ENCODE results near the gene PHF13. TPM values are rescaled to one million over a fixed set of nuclear protein-coding genes. Genes with fewer than 3 reads are reported as not detected.

The PHF13 gene
- total RNA-seq, 1 experiment from 2014 or later = 55.8 TPM

DNA sequence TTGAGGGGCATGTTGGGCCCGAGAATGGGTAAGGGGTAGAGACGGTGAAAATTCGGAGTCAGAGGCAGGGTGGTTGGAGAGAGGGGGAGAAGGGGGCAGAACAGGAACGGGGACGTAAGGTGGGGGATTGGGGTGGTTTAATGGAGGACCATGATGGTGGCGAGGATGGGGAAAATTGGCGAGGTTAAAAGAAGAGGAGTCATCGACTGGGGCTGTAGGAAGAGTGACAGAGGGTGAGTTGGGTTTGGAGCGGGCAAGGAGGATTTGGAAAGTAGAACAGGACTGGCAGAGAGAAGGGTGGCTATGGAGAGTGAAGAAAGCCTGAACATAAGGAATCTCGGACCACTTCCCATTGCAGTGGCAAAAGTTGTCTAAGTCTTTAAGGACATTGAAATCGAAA is 44.5 kb upstream of the PHF13 start:
- Mint-ChIP-seq H3K27me3 (ENCODE audit: low read depth) (peaks cover 48% of the 10 kb centered on the region), H3K9me3 (peaks cover 4% of the 10 kb centered on the region in 2 experiments; a peak in 2 of 5 replicates), H3K36me3 (ENCODE audit: insufficient read depth in 1 of 3, low read depth in 3 of 3) (no peaks in the 10 kb centered on the region), H3K4me3 (no peak overlapping the region), H3K27ac (no peak overlapping the region), H3K4me1 (peaks cover 6% of the 10 kb centered on the region in 2 experiments)
- no peak overlapping the region for H4K8ac ChIP-seq (replicated peaks; ENCODE audit: insufficient read length, low read depth, low read length)
- H3K79me2 ChIP-seq (ENCODE audit: insufficient read depth, low read length) = no peaks in the 10 kb centered on the region
- 0 out of 2 replicates have a peak, but pooled peaks cover 2% of the 10 kb centered on the region for H3K27me3 ChIP-seq (ENCODE audit: insufficient read depth, low read length)
- H2AFZ ChIP-seq (ENCODE audit: low read length) = no peak overlapping the region
- H3K4me1 ChIP-seq (ENCODE audit: insufficient read depth, low read length) = no peaks in the 10 kb centered on the region; the same call in 1 of the 2 replicates
- H3K18ac ChIP-seq (ENCODE audit: insufficient read length, low read depth, low read length) = no peak overlapping the region
- H3K23ac ChIP-seq (ENCODE audit: insufficient read length, low read depth, low read length) = no peak overlapping the region
- H3K9me3 ChIP-seq (ENCODE audit: control insufficient read depth, low read depth, low read length) = no peaks in the 10 kb centered on the region
- no peak overlapping the region for H4K5ac ChIP-seq (ENCODE audit: insufficient read length, low read depth, low read length)
- no peak overlapping the region for H3K4me2 ChIP-seq (ENCODE audit: insufficient read depth, insufficient read length, low read length)
- H4K20me1 ChIP-seq (ENCODE audit: control insufficient read depth, insufficient read depth, insufficient read length) = no peaks in the 10 kb centered on the region
- H3K56ac ChIP-seq (ENCODE audit: insufficient read length, low read depth, low read length) = no peak overlapping the region
- WGBS (ENCODE audit: extremely low coverage, insufficient read length, low lambda C conversion rate) = 100% methylated on average over 5 of the region's 11 CpGs
- no peak overlapping the region for H3K9ac ChIP-seq (ENCODE audit: extremely low read depth, insufficient read length, low read length)
- H3K4ac ChIP-seq (ENCODE audit: low read depth, low read length) = no peak overlapping the region
- no peak for DNase-seq
- TF ChIP-seq, protein P1, sequence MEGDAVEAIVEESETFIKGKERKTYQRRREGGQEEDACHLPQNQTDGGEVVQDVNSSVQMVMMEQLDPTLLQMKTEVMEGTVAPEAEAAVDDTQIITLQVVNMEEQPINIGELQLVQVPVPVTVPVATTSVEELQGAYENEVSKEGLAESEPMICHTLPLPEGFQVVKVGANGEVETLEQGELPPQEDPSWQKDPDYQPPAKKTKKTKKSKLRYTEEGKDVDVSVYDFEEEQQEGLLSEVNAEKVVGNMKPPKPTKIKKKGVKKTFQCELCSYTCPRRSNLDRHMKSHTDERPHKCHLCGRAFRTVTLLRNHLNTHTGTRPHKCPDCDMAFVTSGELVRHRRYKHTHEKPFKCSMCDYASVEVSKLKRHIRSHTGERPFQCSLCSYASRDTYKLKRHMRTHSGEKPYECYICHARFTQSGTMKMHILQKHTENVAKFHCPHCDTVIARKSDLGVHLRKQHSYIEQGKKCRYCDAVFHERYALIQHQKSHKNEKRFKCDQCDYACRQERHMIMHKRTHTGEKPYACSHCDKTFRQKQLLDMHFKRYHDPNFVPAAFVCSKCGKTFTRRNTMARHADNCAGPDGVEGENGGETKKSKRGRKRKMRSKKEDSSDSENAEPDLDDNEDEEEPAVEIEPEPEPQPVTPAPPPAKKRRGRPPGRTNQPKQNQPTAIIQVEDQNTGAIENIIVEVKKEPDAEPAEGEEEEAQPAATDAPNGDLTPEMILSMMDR (conservative IDR thresholded peaks at IDR 0.05) = no peak
- H2BK120ac ChIP-seq (ENCODE audit: low read depth, low read length, poor library complexity, severe bottlenecking) = no peak overlapping the region
- no peak overlapping the region for H2BK15ac ChIP-seq (ENCODE audit: low read depth, low read length)
- H2BK20ac ChIP-seq (ENCODE audit: low read depth, low read length, poor library complexity, severe bottlenecking) = no peak overlapping the region
- no peaks in the 10 kb centered on the region for H3K23me2 ChIP-seq (ENCODE audit: insufficient read length, low read depth, low read length, poor library complexity, severe bottlenecking)
- no peak overlapping the region for H2BK12ac ChIP-seq (ENCODE audit: insufficient read length, low read depth, low read length)
- H2AK5ac ChIP-seq (ENCODE audit: insufficient read length, low read length) = no peak overlapping the region
- no peak overlapping the region for H4K91ac ChIP-seq (ENCODE audit: insufficient read length, low read depth, low read length)
- no peak overlapping the region for H2BK5ac ChIP-seq (ENCODE audit: insufficient read length, low read length)
- no peaks in the 10 kb centered on the region for H3K79me1 ChIP-seq (ENCODE audit: insufficient read depth, low read depth, low read length, poor library complexity, severe bottlenecking)
- no peak overlapping the region for H3T11ph ChIP-seq (ENCODE audit: low read length)
- no peak overlapping the region for H3K27ac ChIP-seq (ENCODE audit: insufficient read length, low read depth, low read length)
- no peak overlapping the region for H3K14ac ChIP-seq (ENCODE audit: insufficient read depth, low read length)
